ENCODE data around the gene COL5A1. TPM values are rescaled to one million over a fixed set of nuclear protein-coding genes. Genes with fewer than 3 reads are reported as not detected.

COL5A1 gene
- polyA plus RNA-seq, 1 donor (not counting 4 experiments of a cell fraction or from before 2014, with no cell fraction given), result 3.1 TPM

DNA sequence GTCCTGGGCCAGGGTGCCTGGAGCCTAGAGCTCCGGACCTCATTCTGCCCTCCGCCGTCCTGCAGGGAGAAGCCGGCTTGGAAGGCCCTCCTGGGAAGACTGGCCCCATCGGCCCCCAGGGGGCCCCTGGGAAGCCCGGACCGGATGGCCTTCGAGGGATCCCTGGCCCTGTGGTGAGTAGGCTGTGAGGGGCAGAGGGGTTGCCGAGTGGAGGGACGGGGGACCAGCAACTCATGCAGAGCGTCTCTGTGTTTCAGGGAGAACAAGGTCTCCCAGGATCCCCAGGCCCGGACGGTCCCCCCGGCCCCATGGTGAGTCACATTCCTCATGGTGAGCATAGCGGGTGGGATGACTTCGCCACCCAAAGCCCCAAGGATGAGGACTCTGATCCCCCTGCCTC is 177.0 kb downstream of the COL5A1 start:
- H3K36me3 ChIP-seq (ENCODE audit: control insufficient read depth in 2 of 2, extremely low read depth in 1 of 2, insufficient read depth in 2 of 2, low read length in 2 of 2), result no peaks in the 10 kb centered on the region
- H3K9me1 ChIP-seq (ENCODE audit: control insufficient read depth, extremely low read depth, insufficient read depth, low read length), result no peaks in the 10 kb centered on the region
- H3K27me3 ChIP-seq (ENCODE audit: control insufficient read depth, extremely low read depth, insufficient read depth, low read length), result peaks cover 3% of the 10 kb centered on the region
- no peak overlapping the region for H2AFZ ChIP-seq (ENCODE audit: control insufficient read depth, low read length)
- H3K79me2 ChIP-seq (ENCODE audit: control insufficient read depth, insufficient read depth, low read length), result no peaks in the 10 kb centered on the region
- no peaks in the 10 kb centered on the region for H3K4me1 ChIP-seq (ENCODE audit: control insufficient read depth, extremely low read depth, insufficient read depth, low read length)
- no peak for DNase-seq (ENCODE audit: low read depth, low spot score)
- H3K27ac ChIP-seq (ENCODE audit: control insufficient read depth, insufficient read depth, low read length), result no peak overlapping the region
- no peaks in the 10 kb centered on the region for H4K20me1 ChIP-seq (ENCODE audit: control insufficient read depth, extremely low read depth, insufficient read depth, low read length)
- H3K9ac ChIP-seq (ENCODE audit: control insufficient read depth, extremely low read depth, insufficient read depth, low read length), result no peak overlapping the region
- H3K9me3 ChIP-seq (ENCODE audit: control insufficient read depth, low read depth, low read length), result no peaks in the 10 kb centered on the region
- dilution Hi-C loops (cut with MboI; ENCODE audit: extremely low pct_ligation_motif_present, low sequenced_read_pairs), result no loop called here
- H3K4me3 ChIP-seq (ENCODE audit: control insufficient read depth in 2 of 3, extremely low read depth in 1 of 3, insufficient read depth in 2 of 3, low read depth in 1 of 3, low read length in 3 of 3), result no peak overlapping the region
- no peak overlapping the region for H3K4me2 ChIP-seq (ENCODE audit: control insufficient read depth, extremely low read depth, insufficient read depth, low read depth, low read length)
- FAIRE-seq, result no peak
- no peak for TF ChIP-seq EZH2 (IDR thresholded peaks at IDR 0.05; ENCODE audit: low read length)
- TF ChIP-seq, protein P1, sequence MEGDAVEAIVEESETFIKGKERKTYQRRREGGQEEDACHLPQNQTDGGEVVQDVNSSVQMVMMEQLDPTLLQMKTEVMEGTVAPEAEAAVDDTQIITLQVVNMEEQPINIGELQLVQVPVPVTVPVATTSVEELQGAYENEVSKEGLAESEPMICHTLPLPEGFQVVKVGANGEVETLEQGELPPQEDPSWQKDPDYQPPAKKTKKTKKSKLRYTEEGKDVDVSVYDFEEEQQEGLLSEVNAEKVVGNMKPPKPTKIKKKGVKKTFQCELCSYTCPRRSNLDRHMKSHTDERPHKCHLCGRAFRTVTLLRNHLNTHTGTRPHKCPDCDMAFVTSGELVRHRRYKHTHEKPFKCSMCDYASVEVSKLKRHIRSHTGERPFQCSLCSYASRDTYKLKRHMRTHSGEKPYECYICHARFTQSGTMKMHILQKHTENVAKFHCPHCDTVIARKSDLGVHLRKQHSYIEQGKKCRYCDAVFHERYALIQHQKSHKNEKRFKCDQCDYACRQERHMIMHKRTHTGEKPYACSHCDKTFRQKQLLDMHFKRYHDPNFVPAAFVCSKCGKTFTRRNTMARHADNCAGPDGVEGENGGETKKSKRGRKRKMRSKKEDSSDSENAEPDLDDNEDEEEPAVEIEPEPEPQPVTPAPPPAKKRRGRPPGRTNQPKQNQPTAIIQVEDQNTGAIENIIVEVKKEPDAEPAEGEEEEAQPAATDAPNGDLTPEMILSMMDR (optimal IDR thresholded peaks at IDR 0.05 in 1 of 3, IDR thresholded peaks at IDR 0.05 in 1 of 3, conservative IDR thresholded peaks at IDR 0.05 in 1 of 3; ENCODE audit: extremely low read depth in 1 of 3, insufficient read depth in 2 of 3, low read length in 3 of 3), result no peak

- dilution Hi-C loops (cut with MboI; ENCODE audit: extremely low pct_ligation_motif_present, low sequenced_read_pairs), result no loop called here
- Histone ChIP-seq H3K4me3 (ENCODE audit: control insufficient read depth in 2 of 3, extremely low read depth in 1 of 3, insufficient read depth in 2 of 3, low read depth in 1 of 3, low read length in 3 of 3) (no peak overlapping the region), H3K27me3 (ENCODE audit: control insufficient read depth, extremely low read depth, insufficient read depth, low read length) (peaks cover 3% of the 10 kb centered on the region), H3K79me2 (ENCODE audit: control insufficient read depth, insufficient read depth, low read length) (no peaks in the 10 kb centered on the region), H3K9me3 (ENCODE audit: control insufficient read depth, low read depth, low read length) (no peaks in the 10 kb centered on the region), H3K27ac (ENCODE audit: control insufficient read depth, insufficient read depth, low read length) (no peak overlapping the region), H3K4me2 (ENCODE audit: control insufficient read depth, extremely low read depth, insufficient read depth, low read depth, low read length) (no peak overlapping the region), H3K9ac (ENCODE audit: control insufficient read depth, extremely low read depth, insufficient read depth, low read length) (no peak overlapping the region), H3K4me1 (ENCODE audit: control insufficient read depth, extremely low read depth, insufficient read depth, low read length) (no peaks in the 10 kb centered on the region), H2AFZ (ENCODE audit: control insufficient read depth, low read length) (no peak overlapping the region), H3K9me1 (ENCODE audit: control insufficient read depth, extremely low read depth, insufficient read depth, low read length) (no peaks in the 10 kb centered on the region), H3K36me3 (ENCODE audit: control insufficient read depth in 2 of 2, extremely low read depth in 1 of 2, insufficient read depth in 2 of 2, low read length in 2 of 2) (no peaks in the 10 kb centered on the region), H4K20me1 (ENCODE audit: control insufficient read depth, extremely low read depth, insufficient read depth, low read length) (peaks cover 2% of the 10 kb centered on the region)
- FAIRE-seq (no peak), DNase-seq (ENCODE audit: low read depth, low spot score) (no peak)
- no peak for TF ChIP-seq EZH2 (IDR thresholded peaks at IDR 0.05; ENCODE audit: low read length)
- TF ChIP-seq, protein P1 (optimal IDR thresholded peaks at IDR 0.05 in 1 of 3, IDR thresholded peaks at IDR 0.05 in 1 of 3, conservative IDR thresholded peaks at IDR 0.05 in 1 of 3; ENCODE audit: extremely low read depth in 1 of 3, insufficient read depth in 2 of 3, low read length in 3 of 3), result no peak
Measured at GRCh38 chr9:134820901-134821300, 179.3 kb downstream of the COL5A1 start.
